ENCODE measurements around the gene SDCCAG8. TPM values are rescaled to one million over a fixed set of nuclear protein-coding genes. Genes with fewer than 3 reads are reported as not detected.
"Not testable (repeated sequence)": the region's sequence is repeated elsewhere in the genome, so short reads cannot be mapped to it uniquely, and the experiment has no call there.

The SDCCAG8 gene
- total and polyA plus RNA-seq, 2 experiments from 2014 or later, result 23.3 to 38.5 TPM

DNA sequence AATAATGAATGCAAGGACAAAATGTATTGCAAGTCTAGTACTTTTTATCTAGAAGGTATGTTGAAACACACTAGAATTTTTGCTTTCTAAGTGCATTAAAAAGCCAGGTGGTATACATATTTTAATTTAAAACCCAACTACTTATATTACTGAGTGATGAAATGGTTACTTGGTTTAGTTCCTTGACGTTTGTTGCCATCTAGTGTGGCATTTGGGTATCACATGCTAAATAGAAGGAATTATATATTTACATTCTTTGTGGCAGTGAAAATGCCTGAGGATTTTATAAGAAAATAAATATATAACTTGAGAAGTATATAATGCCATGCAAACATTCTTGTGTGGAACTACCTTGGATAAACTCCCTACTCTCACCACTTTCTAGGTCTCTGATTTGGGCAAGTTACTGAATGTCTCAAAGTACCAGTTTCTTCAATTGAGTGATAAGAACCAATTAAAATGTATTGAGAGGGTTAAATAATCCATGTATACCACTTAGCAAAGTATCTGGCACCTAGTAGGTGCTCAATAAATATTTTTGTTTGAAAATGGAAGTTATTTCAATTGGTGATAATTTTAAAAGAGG, 69.6 kb downstream of the SDCCAG8 start:
- Histone ChIP-seq H3K4me1 (ENCODE audit: low read depth) (no peaks in the 10 kb centered on the region), H3K36me3 (peaks cover 2% of the 10 kb centered on the region), H3K27ac (no peak overlapping the region), H3K4me3 (no peak overlapping the region), H3K9me3 (ENCODE audit: low read depth) (no peaks in the 10 kb centered on the region), H3K27me3 (no peaks in the 10 kb centered on the region)
- peak; percentile 55 to 78 for DNase-seq (ENCODE audit: low read depth in 1 of 2, low spot score in 1 of 2)
- TF ChIP-seq, protein P1, sequence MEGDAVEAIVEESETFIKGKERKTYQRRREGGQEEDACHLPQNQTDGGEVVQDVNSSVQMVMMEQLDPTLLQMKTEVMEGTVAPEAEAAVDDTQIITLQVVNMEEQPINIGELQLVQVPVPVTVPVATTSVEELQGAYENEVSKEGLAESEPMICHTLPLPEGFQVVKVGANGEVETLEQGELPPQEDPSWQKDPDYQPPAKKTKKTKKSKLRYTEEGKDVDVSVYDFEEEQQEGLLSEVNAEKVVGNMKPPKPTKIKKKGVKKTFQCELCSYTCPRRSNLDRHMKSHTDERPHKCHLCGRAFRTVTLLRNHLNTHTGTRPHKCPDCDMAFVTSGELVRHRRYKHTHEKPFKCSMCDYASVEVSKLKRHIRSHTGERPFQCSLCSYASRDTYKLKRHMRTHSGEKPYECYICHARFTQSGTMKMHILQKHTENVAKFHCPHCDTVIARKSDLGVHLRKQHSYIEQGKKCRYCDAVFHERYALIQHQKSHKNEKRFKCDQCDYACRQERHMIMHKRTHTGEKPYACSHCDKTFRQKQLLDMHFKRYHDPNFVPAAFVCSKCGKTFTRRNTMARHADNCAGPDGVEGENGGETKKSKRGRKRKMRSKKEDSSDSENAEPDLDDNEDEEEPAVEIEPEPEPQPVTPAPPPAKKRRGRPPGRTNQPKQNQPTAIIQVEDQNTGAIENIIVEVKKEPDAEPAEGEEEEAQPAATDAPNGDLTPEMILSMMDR (IDR thresholded peaks at IDR 0.05; ENCODE audit: low read depth, low read length), result peak; percentile 67

DNA sequence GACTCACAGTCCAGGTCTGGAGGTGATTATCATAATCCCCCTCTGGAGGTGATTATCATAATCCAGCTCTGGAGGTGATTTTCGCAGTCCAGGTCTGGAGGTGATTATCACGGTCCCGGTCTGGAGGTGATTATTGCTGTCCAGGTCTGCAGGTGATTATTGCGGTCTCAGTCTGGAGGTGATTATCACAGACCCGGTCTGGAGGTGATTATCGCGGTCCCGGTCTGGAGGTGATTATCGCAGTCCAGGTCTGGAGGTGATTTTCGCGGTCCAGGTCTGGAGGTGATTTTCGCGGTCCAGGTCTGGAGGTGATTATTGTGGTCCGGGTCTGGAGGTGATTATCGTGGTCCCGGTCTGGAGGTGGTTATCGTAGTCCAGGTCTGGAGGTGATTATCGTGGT, 76.6 kb downstream of the SDCCAG8 start:
- no peak overlapping the region for H3K27ac ChIP-seq
- H3K4me1 ChIP-seq (ENCODE audit: low read depth), result no peaks in the 10 kb centered on the region
- peaks cover 7% of the 10 kb centered on the region for H3K36me3 ChIP-seq
- no peak for DNase-seq (ENCODE audit: low read depth in 1 of 2, low spot score in 1 of 2)
- TF ChIP-seq, protein P1 (IDR thresholded peaks at IDR 0.05; ENCODE audit: low read depth, low read length), result no peak
- no peak overlapping the region for H3K4me3 ChIP-seq
- H3K27me3 ChIP-seq, result no peaks in the 10 kb centered on the region
- no peaks in the 10 kb centered on the region for H3K9me3 ChIP-seq (ENCODE audit: low read depth)

DNA sequence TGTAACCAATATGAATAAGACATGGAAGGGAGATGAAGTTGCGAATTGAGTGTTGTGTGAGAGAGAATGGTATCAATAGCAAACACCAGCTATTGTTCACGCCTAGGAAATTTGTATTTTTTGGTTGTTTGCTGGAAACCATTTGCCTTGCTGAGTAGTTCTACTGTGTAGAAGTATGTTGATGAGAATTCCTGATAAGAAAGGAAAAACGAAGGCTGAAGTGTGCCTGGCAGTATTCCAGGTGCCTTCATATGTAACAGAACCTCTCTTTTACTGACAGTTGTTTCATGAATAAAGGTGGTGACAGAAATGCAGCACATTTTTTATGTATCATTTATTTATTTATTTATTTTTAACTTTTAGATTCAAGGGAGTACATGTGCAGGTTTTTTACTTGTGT, 79.5 kb downstream of the SDCCAG8 start:
- Histone ChIP-seq H3K4me3 (no peak overlapping the region), H3K4me1 (ENCODE audit: low read depth) (no peaks in the 10 kb centered on the region), H3K36me3 (peaks cover 6% of the 10 kb centered on the region), H3K9me3 (ENCODE audit: low read depth) (no peaks in the 10 kb centered on the region), H3K27ac (no peak overlapping the region), H3K27me3 (no peaks in the 10 kb centered on the region)
- DNase-seq (ENCODE audit: low read depth in 1 of 2, low spot score in 1 of 2), result peak in 1 of 2 donors; percentile 11
- TF ChIP-seq, protein P1 (IDR thresholded peaks at IDR 0.05; ENCODE audit: low read depth, low read length), result no peak

DNA sequence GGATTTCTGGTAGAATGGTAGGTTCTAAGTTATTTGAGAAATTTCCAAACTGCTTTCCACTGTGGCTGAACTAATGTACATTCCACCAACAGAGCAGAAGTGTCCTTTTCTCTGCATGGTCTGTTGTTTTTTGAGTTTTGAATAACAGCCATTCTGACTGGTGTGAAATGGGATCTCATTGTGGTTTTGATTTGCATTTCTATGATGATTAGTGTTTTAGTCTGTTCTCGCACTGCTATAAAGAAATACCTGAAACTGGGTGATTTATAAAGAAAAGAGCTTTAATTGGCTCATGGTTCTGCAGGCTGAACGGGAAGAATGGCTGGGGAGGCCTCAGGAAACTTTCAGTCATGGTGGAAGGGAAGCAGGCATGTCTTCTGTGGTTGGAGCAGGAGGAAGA, 80.3 kb downstream of the SDCCAG8 start:
- Histone ChIP-seq H3K4me1 (ENCODE audit: low read depth) (no peaks in the 10 kb centered on the region), H3K9me3 (ENCODE audit: low read depth) (no peaks in the 10 kb centered on the region), H3K36me3 (peaks cover 6% of the 10 kb centered on the region), H3K27me3 (no peaks in the 10 kb centered on the region), H3K27ac (no peak overlapping the region), H3K4me3 (no peak overlapping the region)
- no peak for DNase-seq (ENCODE audit: low read depth in 1 of 2, low spot score in 1 of 2)
- TF ChIP-seq, protein P1 (IDR thresholded peaks at IDR 0.05; ENCODE audit: low read depth, low read length), result no peak

DNA sequence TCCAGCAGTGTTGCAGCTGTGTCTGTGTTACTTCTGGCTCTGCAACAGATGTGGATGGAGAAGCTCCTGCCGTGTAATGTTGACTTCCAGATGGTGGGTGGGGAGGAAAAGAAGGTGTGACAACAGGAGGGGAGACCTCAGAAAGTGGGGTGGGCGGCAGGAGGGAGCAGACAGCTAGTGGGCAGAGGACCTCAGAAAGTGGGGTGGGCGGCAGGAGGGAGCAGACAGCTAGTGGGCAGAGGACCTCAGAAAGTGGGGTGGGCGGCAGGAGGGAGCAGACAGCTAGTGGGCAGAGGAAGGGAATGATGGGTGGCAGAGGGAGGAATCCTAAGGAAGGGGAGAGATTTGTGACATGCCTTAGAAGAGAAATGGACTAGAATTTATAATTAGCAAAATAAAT, 83.0 kb downstream of the SDCCAG8 start:
- not testable (repeated sequence) for H3K9me3 ChIP-seq (ENCODE audit: low read depth); H3K36me3 ChIP-seq; H3K27ac ChIP-seq; H3K4me1 ChIP-seq (ENCODE audit: low read depth); DNase-seq (ENCODE audit: low read depth in 1 of 2, low spot score in 1 of 2); H3K27me3 ChIP-seq; H3K4me3 ChIP-seq

DNA sequence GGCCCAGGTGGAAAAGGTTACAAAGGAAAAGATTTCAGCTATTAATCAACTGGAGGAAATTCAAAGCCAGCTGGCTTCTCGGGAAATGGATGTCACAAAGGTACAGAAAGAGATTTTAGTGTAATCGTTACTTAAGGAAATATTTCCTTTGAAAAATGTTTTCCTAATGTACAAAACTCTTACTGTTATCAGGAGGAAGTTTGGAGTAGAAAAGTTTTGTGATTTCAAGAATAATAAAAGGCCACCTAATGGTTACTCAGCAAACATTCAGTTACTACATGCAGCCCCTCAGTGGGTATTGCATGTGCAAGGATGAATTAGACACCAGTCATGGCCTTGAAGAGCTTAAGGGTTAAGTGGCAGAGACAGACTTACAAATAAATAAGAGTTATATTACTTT, 85.2 kb downstream of the SDCCAG8 start:
- TF ChIP-seq, protein P1 (IDR thresholded peaks at IDR 0.05; ENCODE audit: low read depth, low read length), result no peak
- H3K4me1 ChIP-seq (ENCODE audit: low read depth), result no peaks in the 10 kb centered on the region
- H3K27ac ChIP-seq, result no peak overlapping the region
- H3K27me3 ChIP-seq, result no peaks in the 10 kb centered on the region
- DNase-seq (ENCODE audit: low read depth in 1 of 2, low spot score in 1 of 2), result no peak
- H3K36me3 ChIP-seq, result peaks cover 3% of the 10 kb centered on the region
- no peak overlapping the region for H3K4me3 ChIP-seq
- H3K9me3 ChIP-seq (ENCODE audit: low read depth), result no peaks in the 10 kb centered on the region
